ENCODE data around the gene YTHDC1. TPM values are rescaled to one million over a fixed set of nuclear protein-coding genes. Genes with fewer than 3 reads are reported as not detected.
"Not testable (repeated sequence)": the region's sequence is repeated elsewhere in the genome, so short reads cannot be mapped to it uniquely, and the experiment has no call there.

YTHDC1 gene
- total and polyA plus RNA-seq, 2 of the 13 experiments (the other 11 are each of a cell fraction or from before 2014, with no cell fraction given): 37.3 to 56.8 TPM

- H3K4me3 ChIP-seq (replicated peaks in 1 of 3; ENCODE audit: insufficient read depth in 1 of 3, low read depth in 2 of 3, low read length in 3 of 3): no peak overlapping the region
- DNase-seq (ENCODE audit: low spot score) (no peak), ATAC-seq (no peak), FAIRE-seq (no peak)
- H3K36me3 ChIP-seq (replicated peaks in 1 of 2; ENCODE audit: control insufficient read depth in 1 of 2, insufficient read depth in 2 of 2, low read length in 2 of 2): no peaks in the 10 kb centered on the region
- H3K4me2 ChIP-seq (ENCODE audit: low read depth, low read length): no peak overlapping the region
- TF ChIP-seq PRMT3 (CRISPR knock-in tag; IDR thresholded peaks at IDR 0.05; ENCODE audit: borderline replicate concordance, low read depth) (no peak), MBNL3 (CRISPR knock-in tag; conservative IDR thresholded peaks at IDR 0.05) (no peak), TRIM22 (IDR thresholded peaks at IDR 0.05) (no peak), ZNF121 (CRISPR knock-in tag; IDR thresholded peaks at IDR 0.05) (0 out of 2 replicates have a peak, but pooled peaks have one; percentile 21), ZMYM3 (CRISPR knock-in tag; IDR thresholded peaks at IDR 0.05) (no peak)
- H3K27ac ChIP-seq (ENCODE audit: extremely low read length, insufficient read depth, low read length): no peak overlapping the region
- H3K9ac ChIP-seq (ENCODE audit: insufficient read depth, low read depth, low read length): no peak overlapping the region
- no peaks in the 10 kb centered on the region for H4K20me1 ChIP-seq (ENCODE audit: insufficient read depth, low read length)
- no peaks in the 10 kb centered on the region for H3K79me2 ChIP-seq (ENCODE audit: insufficient read depth, low read length)
- 96% methylated on average over 2 of the region's 2 CpGs for WGBS (ENCODE audit: low lambda C conversion rate)
- POLR2A ChIA-PET: no interaction called here
- CTCF ChIA-PET (ENCODE audit: low intra/inter-chr PET ratio, low total read pairs): no interaction called here
- no TSS peak for BruUV-seq (replicated peaks)
- peaks cover 15% of the 10 kb centered on the region for H3K4me1 ChIP-seq (ENCODE audit: insufficient read depth, low read length)
- in situ Hi-C loops (cut with HindIII; ENCODE audit: extremely low pct_ligation_motif_present, low pct_unique_long_range_greater_than_20kb) (no loop called here), intact Hi-C loops (cut with micrococcal nuclease; ENCODE audit: unreplicated experiment) (no loop called here)
- H3K27me3 ChIP-seq (ENCODE audit: control insufficient read depth in 1 of 2, insufficient read depth in 2 of 2, low read length in 2 of 2): peaks cover 0 to 1% of the 10 kb centered on the region in 2 experiments; a peak in 1 of 5 replicates
- no peaks in the 10 kb centered on the region for H3K9me3 ChIP-seq (ENCODE audit: low read length)
- no peak overlapping the region for H2AFZ ChIP-seq (ENCODE audit: low read length)
Observed at GRCh38 chr4:68283095-68283494, 66.8 kb downstream of the YTHDC1 start.

GRCh38 chr4:68281796-68282740, 67.8 kb downstream of the YTHDC1 start:
- BruUV-seq (replicated peaks); H3K27ac ChIP-seq (ENCODE audit: extremely low read length, insufficient read depth, low read length); intact Hi-C loops (cut with micrococcal nuclease; ENCODE audit: unreplicated experiment); H3K9me3 ChIP-seq (ENCODE audit: low read length); H3K79me2 ChIP-seq (ENCODE audit: insufficient read depth, low read length); H2AFZ ChIP-seq (ENCODE audit: low read length); in situ Hi-C loops (cut with HindIII; ENCODE audit: extremely low pct_ligation_motif_present, low pct_unique_long_range_greater_than_20kb); H4K20me1 ChIP-seq (ENCODE audit: insufficient read depth, low read length); POLR2A ChIA-PET; H3K4me3 ChIP-seq (replicated peaks in 1 of 3; ENCODE audit: insufficient read depth in 1 of 3, low read depth in 2 of 3, low read length in 3 of 3); H3K36me3 ChIP-seq (replicated peaks in 1 of 2; ENCODE audit: control insufficient read depth in 1 of 2, insufficient read depth in 2 of 2, low read length in 2 of 2); H3K27me3 ChIP-seq (ENCODE audit: control insufficient read depth in 1 of 2, insufficient read depth in 2 of 2, low read length in 2 of 2); CTCF ChIA-PET (ENCODE audit: low intra/inter-chr PET ratio, low total read pairs); H3K9ac ChIP-seq (ENCODE audit: insufficient read depth, low read depth, low read length): not testable (repeated sequence)
- DNase-seq (ENCODE audit: low spot score) (peak; percentile 17), ATAC-seq (peak; percentile 73), FAIRE-seq (peak; percentile 63)
- Histone ChIP-seq H3K4me2 (ENCODE audit: low read depth, low read length) (peak overlapping the region; percentile 36), H3K4me1 (ENCODE audit: insufficient read depth, low read length) (peaks cover 15% of the 10 kb centered on the region)
- WGBS (ENCODE audit: low lambda C conversion rate): 15% methylated on average over 10 of the region's 10 CpGs
- TF ChIP-seq ZMYM4 (CRISPR knock-in tag; IDR thresholded peaks at IDR 0.05) (0 out of 2 replicates have a peak, but pooled peaks have one; percentile 22), PITX1 (CRISPR knock-in tag; IDR thresholded peaks at IDR 0.05) (peak; percentile 88), ARID5B (CRISPR knock-in tag; IDR thresholded peaks at IDR 0.05) (peak; percentile 44; the same call in 1 of the 2 replicates)
